Endothelial cell of hepatic sinusoid (primary cell): Measurements from ENCODE around the gene SLC2A13.
"Not testable (repeated sequence)": the region's sequence is repeated elsewhere in the genome, so short reads cannot be mapped to it uniquely, and the experiment has no call there.

Source experiments
- in situ Hi-C: cut with HindIII; loops from 2 replicates; pipeline ENCODE4 v1.10.0; 2017; ENCODE audit warnings: low sequenced_read_pairs

The SLC2A13 gene

GRCh38 chr12:39830852-39831520 is 274.9 kb downstream of the SLC2A13 start:
- in situ Hi-C loops, result no loop called here

DNA sequence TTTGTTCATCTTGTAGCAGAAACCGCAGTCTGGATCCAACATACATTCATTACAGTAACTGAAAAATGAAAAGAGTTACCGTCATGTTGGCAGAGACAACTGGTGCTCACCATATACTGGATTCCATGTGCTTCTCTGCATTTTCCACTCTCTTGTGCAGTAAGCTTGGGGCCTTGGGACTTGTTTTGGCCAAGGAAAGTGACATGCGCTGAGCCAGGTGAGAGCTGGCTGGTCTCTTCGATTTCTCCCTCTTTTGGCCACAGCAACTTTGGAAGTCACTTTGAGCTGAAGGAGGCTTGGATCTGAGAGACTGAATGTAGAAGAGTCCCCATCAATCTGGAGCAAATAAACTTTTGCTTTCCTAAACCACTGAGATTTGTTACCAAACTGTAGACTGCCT is 275.7 kb downstream of the SLC2A13 start:
- in situ Hi-C loops, result no loop called here

GRCh38 chr12:39824505-39825212 is 281.2 kb downstream of the SLC2A13 start:
- in situ Hi-C loops, result no loop called here

DNA sequence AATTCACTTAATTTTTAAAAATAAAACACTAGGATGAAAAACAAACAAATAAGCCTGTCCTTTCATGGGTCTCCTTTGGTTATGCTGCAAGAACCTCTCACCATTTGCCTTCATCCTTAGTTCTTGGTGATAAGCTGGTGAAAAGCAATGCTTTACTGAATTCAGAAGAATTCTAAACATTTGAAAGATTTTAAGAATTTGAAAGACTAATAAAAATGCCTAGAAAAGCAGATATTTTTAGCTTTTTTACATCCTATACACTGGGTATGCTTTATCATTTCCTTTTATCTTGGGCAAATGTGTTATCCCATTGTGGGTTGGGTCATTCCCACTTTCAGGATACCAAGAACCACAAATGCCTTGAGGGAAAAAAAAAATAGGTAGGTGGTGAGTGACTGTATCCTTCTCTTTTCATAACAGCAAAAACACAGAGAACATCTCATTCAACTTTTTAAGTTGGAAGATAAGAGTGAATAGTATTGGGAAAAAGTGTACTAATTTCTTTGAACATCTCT is 289.2 kb downstream of the SLC2A13 start:
- in situ Hi-C loops, result no loop called here

- in situ Hi-C loops, result no loop called here
Observed at GRCh38 chr12:39815746-39816145, 290.1 kb downstream of the SLC2A13 start.

DNA sequence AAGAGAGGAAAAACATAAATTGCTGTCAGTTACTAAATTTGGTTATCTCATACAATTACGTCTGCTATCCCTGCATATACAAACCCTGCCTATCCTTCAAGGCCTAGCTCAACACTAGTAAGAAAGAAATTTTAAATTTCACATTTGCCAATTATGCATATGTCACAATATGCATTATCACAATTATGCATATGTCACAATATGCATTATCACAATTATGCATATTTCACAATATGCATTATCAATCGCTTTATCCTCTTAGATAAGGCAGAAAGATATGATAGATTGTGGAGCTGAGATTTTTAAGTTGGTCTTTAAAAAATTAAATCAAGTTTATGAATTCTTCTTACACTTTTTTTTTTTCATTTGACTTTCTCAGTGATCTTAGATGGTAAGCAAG is 291.3 kb downstream of the SLC2A13 start:
- in situ Hi-C loops, result no loop called here

DNA sequence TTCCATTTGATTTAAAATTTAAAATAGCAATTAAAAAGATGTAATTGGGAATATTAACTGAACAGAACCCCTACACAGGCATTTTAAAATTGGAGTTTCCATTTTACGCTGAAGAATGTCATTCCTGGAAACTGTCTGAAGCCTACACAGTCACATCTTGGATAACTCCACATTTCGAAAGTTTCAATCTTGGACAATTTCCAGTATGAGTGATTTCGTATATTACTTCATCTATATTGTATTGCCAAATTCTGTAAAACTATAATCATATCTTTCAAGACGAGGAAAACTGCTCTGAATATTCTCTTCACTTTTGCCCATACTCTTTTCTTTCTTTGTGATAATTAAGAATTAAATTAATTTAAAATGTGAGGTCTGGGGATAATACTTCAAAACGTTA is 292.1 kb downstream of the SLC2A13 start:
- in situ Hi-C loops, result no loop called here

GRCh38 chr12:39812456-39812855 is 293.4 kb downstream of the SLC2A13 start:
- in situ Hi-C loops, result not testable (repeated sequence)

- in situ Hi-C loops, result no loop called here
Observed at GRCh38 chr12:39807043-39807442, 298.8 kb downstream of the SLC2A13 start.

- in situ Hi-C loops, result no loop called here
Observed at GRCh38 chr12:39805651-39806050, 300.2 kb downstream of the SLC2A13 start.

- in situ Hi-C loops, result no loop called here
Observed at GRCh38 chr12:39804898-39805297, 301.0 kb downstream of the SLC2A13 start.

DNA sequence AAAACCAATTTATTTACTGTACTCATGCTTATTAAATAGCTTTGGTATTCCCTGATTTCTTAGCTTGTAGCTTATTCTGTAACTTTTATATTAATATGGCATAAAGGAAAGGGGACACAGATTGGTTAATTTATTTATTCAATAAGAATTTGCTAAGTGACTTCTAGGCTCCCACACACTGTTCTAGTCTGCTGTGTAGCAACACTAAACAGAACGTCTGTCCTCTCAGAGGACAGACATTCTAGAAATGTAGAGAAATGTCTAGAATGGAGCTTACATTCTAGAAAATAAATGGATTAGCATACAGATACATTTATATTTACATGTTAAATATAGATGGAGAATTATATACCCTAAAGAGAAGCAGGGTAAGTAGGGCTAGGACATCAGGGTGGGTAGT is 301.4 kb downstream of the SLC2A13 start:
- in situ Hi-C loops, result no loop called here

DNA sequence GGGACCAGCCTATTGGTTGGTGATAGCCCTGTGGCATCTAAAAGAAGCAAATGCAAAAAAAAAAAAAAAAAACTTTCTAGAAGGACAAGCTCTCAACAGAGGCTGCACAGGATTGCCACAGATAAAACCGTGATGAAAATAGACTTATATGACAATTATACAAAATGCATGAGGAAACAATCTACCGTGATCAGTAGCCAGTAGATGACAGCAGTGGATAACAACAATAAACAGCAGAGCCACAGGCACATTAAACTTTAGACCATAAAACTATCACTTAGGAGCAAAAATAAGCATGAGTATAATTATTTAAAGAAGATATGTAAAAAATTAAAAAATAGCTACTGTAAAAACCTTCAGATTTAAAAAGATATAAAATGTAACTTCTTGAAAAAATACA is 302.7 kb downstream of the SLC2A13 start:
- in situ Hi-C loops, result no loop called here

- in situ Hi-C loops, result no loop called here
Observed at GRCh38 chr12:39798977-39799376, 306.9 kb downstream of the SLC2A13 start.

GRCh38 chr12:39798429-39798828 is 307.5 kb downstream of the SLC2A13 start:
- in situ Hi-C loops, result no loop called here

GRCh38 chr12:39795481-39795880 is 310.4 kb downstream of the SLC2A13 start:
- in situ Hi-C loops, result no loop called here

GRCh38 chr12:39792938-39793337 is 312.9 kb downstream of the SLC2A13 start:
- in situ Hi-C loops, result no loop called here

GRCh38 chr12:39788239-39788638 is 317.6 kb downstream of the SLC2A13 start:
- in situ Hi-C loops, result no loop called here

GRCh38 chr12:39785814-39786213 is 320.1 kb downstream of the SLC2A13 start:
- in situ Hi-C loops, result not testable (repeated sequence)

DNA sequence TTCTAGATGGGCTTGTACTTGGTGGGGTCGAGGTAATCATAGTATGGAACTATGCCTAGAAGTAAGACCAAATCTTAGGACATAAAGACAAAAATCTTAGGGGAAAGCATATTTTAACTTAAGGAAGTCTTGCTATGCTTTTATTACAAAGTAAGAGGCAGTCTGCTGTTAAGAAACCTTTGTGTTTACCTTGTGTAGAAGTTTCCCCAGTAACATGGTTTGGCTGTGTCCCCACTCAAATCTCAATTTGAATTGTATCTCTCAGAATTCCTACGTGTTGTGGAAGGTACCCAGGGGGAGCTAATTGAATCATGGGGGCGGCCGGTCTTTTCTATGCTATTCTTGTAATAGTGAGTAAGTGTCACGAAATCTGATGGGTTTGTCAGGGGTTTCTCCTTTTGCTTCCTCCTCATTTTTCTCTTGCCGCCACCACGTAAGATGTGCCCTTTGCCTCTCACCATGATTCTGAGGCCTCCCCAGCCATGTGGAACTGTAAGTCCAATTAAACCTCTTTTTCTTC is 323.8 kb downstream of the SLC2A13 start:
- in situ Hi-C loops, result no loop called here

GRCh38 chr12:39780913-39781446 is 324.9 kb downstream of the SLC2A13 start:
- in situ Hi-C loops, result no loop called here

DNA sequence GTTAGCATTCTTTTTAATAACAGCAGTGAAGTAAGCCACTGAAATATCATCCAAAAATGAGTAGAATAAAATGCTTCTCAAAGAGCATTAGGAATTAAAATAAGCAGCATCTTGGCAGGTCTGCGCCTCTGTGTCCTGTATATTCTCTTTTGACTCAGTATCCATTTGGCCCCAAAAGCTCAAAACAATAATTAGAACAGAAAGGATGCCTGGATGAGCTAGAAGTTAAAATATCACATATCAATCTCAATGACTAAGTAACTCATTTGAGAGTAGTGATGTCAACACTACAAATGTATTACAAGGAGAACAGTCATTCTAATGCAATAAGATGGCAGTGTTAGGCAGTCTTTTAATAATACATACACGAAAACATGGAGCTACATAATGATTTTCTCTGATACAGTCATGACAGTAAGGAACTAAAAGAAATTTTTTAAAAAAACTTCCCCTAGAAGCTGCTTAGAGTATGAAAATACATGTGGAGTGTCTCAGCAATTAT is 325.4 kb downstream of the SLC2A13 start:
- in situ Hi-C loops, result no loop called here
